Measurements from ENCODE around the gene RBM23. TPM values are rescaled to one million over a fixed set of nuclear protein-coding genes. Genes with fewer than 3 reads are reported as not detected.
A peak's percentile ranks its signal among the peaks of the same experiment; 100 is the strongest.

The RBM23 gene
- total RNA-seq, 2 experiments from 2014 or later: 87.9 to 111 TPM

- CTCF ChIA-PET: interaction anchor here (1.5 to 6.1 kb wide), 4 partner anchors 13 to 35 kb away, joined by 4 to 67 read pairs (median 10); partner anchors contain the start of genes LRP10 and RBM23
Observed at GRCh38 chr14:22884738-22885523, 34.0 kb downstream of the RBM23 start.

GRCh38 chr14:22884076-22884737 lies 34.7 kb downstream of the RBM23 start:
- H3K27ac ChIP-seq (ENCODE audit: low read depth in 1 of 2, low read length in 2 of 2): no peak overlapping the region
- H3K4me3 ChIP-seq (ENCODE audit: low read length): no peak overlapping the region
- no peaks in the 10 kb centered on the region for H3K9me3 ChIP-seq (ENCODE audit: control insufficient read depth in 1 of 2, insufficient read depth in 1 of 2, low read length in 2 of 2)
- peak overlapping the region; percentile 50 for H3K4me3 Mint-ChIP-seq
- ATAC-seq (ENCODE audit: poor library complexity): no peak
- H3K27ac Mint-ChIP-seq: peak overlapping the region; percentile 93
- intact Hi-C loops (cut with DNase I, micrococcal nuclease): no loop called here
- H3K4me1 ChIP-seq (ENCODE audit: insufficient read depth, low read length): peaks cover 57% of the 10 kb centered on the region
- CTCF ChIA-PET: interaction anchor here (1.5 to 6.1 kb wide), 2 partner anchors 13 to 62 kb away, joined by 3 to 67 read pairs; partner anchors contain the start of gene LRP10
- peaks cover 64% of the 10 kb centered on the region for H3K4me1 Mint-ChIP-seq (ENCODE audit: low read depth)
- DNase-seq: no peak
- H3K27me3 Mint-ChIP-seq: no peaks in the 10 kb centered on the region
- peaks cover 10% of the 10 kb centered on the region for H3K36me3 Mint-ChIP-seq (ENCODE audit: low read depth)
- no peaks in the 10 kb centered on the region for H3K9me3 Mint-ChIP-seq
- no peak for TF ChIP-seq CTCF (IDR thresholded peaks at IDR 0.05)
- H3K36me3 ChIP-seq (ENCODE audit: insufficient read depth, low read length): peaks cover 5% of the 10 kb centered on the region
- POLR2A ChIA-PET: interaction anchor here (0.7 to 8.8 kb wide), 7 partner anchors 12 to 314 kb away, joined by 3 to 97 read pairs (median 6); partner anchors contain the start of genes LRP10 and RBM23
- no peaks in the 10 kb centered on the region for H3K27me3 ChIP-seq (ENCODE audit: control insufficient read depth in 1 of 2, insufficient read depth in 2 of 2, low read length in 2 of 2)

More at GRCh38 chr14:22884738-22885523, 34.0 kb downstream of the RBM23 start:
- POLR2A ChIA-PET: interaction anchor here (0.7 to 8.8 kb wide), 7 partner anchors 11 to 315 kb away, joined by 3 to 97 read pairs (median 8); partner anchors contain the start of genes LRP10 and RBM23
- Mint-ChIP-seq H3K4me1 (ENCODE audit: low read depth) (peaks cover 70% of the 10 kb centered on the region), H3K4me3 (peak overlapping the region; percentile 73), H3K36me3 (ENCODE audit: low read depth) (peaks cover 4% of the 10 kb centered on the region), H3K27ac (peak overlapping the region; percentile 93), H3K9me3 (no peaks in the 10 kb centered on the region), H3K27me3 (no peaks in the 10 kb centered on the region)
- Histone ChIP-seq H3K27me3 (ENCODE audit: control insufficient read depth in 1 of 2, insufficient read depth in 2 of 2, low read length in 2 of 2) (no peaks in the 10 kb centered on the region), H3K4me3 (ENCODE audit: low read length) (no peak overlapping the region), H3K27ac (ENCODE audit: low read depth in 1 of 2, low read length in 2 of 2) (peak overlapping the region in 1 of 2 donors; percentile 4), H3K36me3 (ENCODE audit: insufficient read depth, low read length) (no peaks in the 10 kb centered on the region), H3K4me1 (ENCODE audit: insufficient read depth, low read length) (peaks cover 64% of the 10 kb centered on the region), H3K9me3 (ENCODE audit: control insufficient read depth in 1 of 2, insufficient read depth in 1 of 2, low read length in 2 of 2) (no peaks in the 10 kb centered on the region)
- no peak for DNase-seq
- no peak for ATAC-seq (ENCODE audit: poor library complexity)
- TF ChIP-seq CTCF (IDR thresholded peaks at IDR 0.05): no peak
- intact Hi-C loops (cut with DNase I, micrococcal nuclease): no loop called here

GRCh38 chr14:22883173-22883976 lies 35.6 kb downstream of the RBM23 start, which contains the start of gene REM2:
REM2 (plus strand) TSS chr14:22883222; CDS start chr14:22883288, 66 bp downstream.
- CTCF ChIA-PET: interaction anchor here (1.2 to 6.1 kb wide), 3 partner anchors 12 to 186 kb away, joined by 3 to 67 read pairs (median 4); partner anchors contain the start of gene LRP10

More at GRCh38 chr14:22883173-22883976, 35.6 kb downstream of the RBM23 start, which contains the start of gene REM2:
- Histone ChIP-seq H3K4me3 (ENCODE audit: low read length) (no peak within 1 kb of the TSS), H3K9me3 (ENCODE audit: control insufficient read depth in 1 of 2, insufficient read depth in 1 of 2, low read length in 2 of 2) (no peaks in the 10 kb centered on the region), H3K36me3 (ENCODE audit: insufficient read depth, low read length) (peaks cover 13% of the 10 kb centered on the region), H3K27ac (ENCODE audit: low read depth in 1 of 2, low read length in 2 of 2) (no peak within 1 kb of the TSS), H3K4me1 (ENCODE audit: insufficient read depth, low read length) (peaks cover 49% of the 10 kb centered on the region), H3K27me3 (ENCODE audit: control insufficient read depth in 1 of 2, insufficient read depth in 2 of 2, low read length in 2 of 2) (no peaks in the 10 kb centered on the region)
- Mint-ChIP-seq H3K9me3 (no peaks in the 10 kb centered on the region), H3K4me1 (ENCODE audit: low read depth) (peaks cover 61% of the 10 kb centered on the region), H3K27ac (peak within 1 kb of the TSS; percentile 93), H3K4me3 (peak within 1 kb of the TSS; percentile 50), H3K27me3 (no peaks in the 10 kb centered on the region), H3K36me3 (ENCODE audit: low read depth) (peaks cover 18% of the 10 kb centered on the region)
- ATAC-seq (ENCODE audit: poor library complexity) (no peak), DNase-seq (no peak)
- no peak for TF ChIP-seq CTCF (IDR thresholded peaks at IDR 0.05)
- POLR2A ChIA-PET: interaction anchor here (0.8 to 8.8 kb wide), 7 partner anchors 11 to 117 kb away, joined by 3 to 97 read pairs (median 6); partner anchors contain the start of genes LRP10, OXA1L and RBM23
- intact Hi-C loops (cut with DNase I, micrococcal nuclease): no loop called here
